ENCODE measurements around the gene WWP2. TPM values are rescaled to one million over a fixed set of nuclear protein-coding genes. Genes with fewer than 3 reads are reported as not detected.

The WWP2 gene
- total RNA-seq, 1 experiment from 2014 or later: 22.8 TPM

GRCh38 chr16:69926241-69926640 is 164.1 kb downstream of the WWP2 start:
- BruUV-seq (replicated peaks): no TSS peak
- no peaks in the 10 kb centered on the region for H3K27me3 ChIP-seq (ENCODE audit: control insufficient read depth, insufficient read depth, low read length)
- no peak overlapping the region for H3K27ac ChIP-seq (ENCODE audit: low read length)
- in situ Hi-C loops (cut with HindIII; ENCODE audit: low pct_unique_long_range_greater_than_20kb, low sequenced_read_pairs): no loop called here
- DNase-seq (ENCODE audit: low read depth, low spot score) (no peak), ATAC-seq (no peak)
- H3K36me3 ChIP-seq (ENCODE audit: control insufficient read depth, insufficient read depth, low read length): no peaks in the 10 kb centered on the region
- CTCF ChIA-PET: no interaction called here
- POLR2A ChIA-PET: no interaction called here
- H3K9me3 ChIP-seq (ENCODE audit: control insufficient read depth, insufficient read depth, low read depth, low read length): no peaks in the 10 kb centered on the region
- intact Hi-C loops (cut with micrococcal nuclease; ENCODE audit: unreplicated experiment): loop anchor here (5.0 kb wide), 1 partner anchor 129 kb away; no protein-coding TSS in a partner anchor
- no peak for TF ChIP-seq TCF7L2 (IDR thresholded peaks at IDR 0.05; ENCODE audit: low read depth, low read length)
- no peak for TF ChIP-seq CTCF (IDR thresholded peaks at IDR 0.05)
- TF ChIP-seq REST (IDR thresholded peaks at IDR 0.05; ENCODE audit: insufficient read depth in 1 of 2, low read depth in 2 of 2, low read length in 1 of 2): no peak
- no peak for TF ChIP-seq SIN3A (IDR thresholded peaks at IDR 0.05; ENCODE audit: borderline replicate concordance, insufficient read depth, low read depth, low read length)
- TF ChIP-seq POLR2AphosphoS5 (IDR thresholded peaks at IDR 0.05; ENCODE audit: low read depth, low read length): no peak
- no peaks in the 10 kb centered on the region for H3K4me1 ChIP-seq (ENCODE audit: control insufficient read depth, insufficient read depth, low read length)
- H3K4me3 ChIP-seq (ENCODE audit: low read depth in 2 of 2, low read length in 2 of 2): no peak overlapping the region

GRCh38 chr16:69927056-69927757 is 165.1 kb downstream of the WWP2 start:
- ATAC-seq (no peak), DNase-seq (ENCODE audit: low read depth, low spot score) (no peak)
- no peak overlapping the region for H3K4me3 ChIP-seq (ENCODE audit: low read depth in 2 of 2, low read length in 2 of 2)
- H3K4me1 ChIP-seq (ENCODE audit: control insufficient read depth, insufficient read depth, low read length): no peaks in the 10 kb centered on the region
- ChIA-PET CTCF (no interaction called here), POLR2A (no interaction called here)
- in situ Hi-C loops (cut with HindIII; ENCODE audit: low pct_unique_long_range_greater_than_20kb, low sequenced_read_pairs): no loop called here
- no peaks in the 10 kb centered on the region for H3K36me3 ChIP-seq (ENCODE audit: control insufficient read depth, insufficient read depth, low read length)
- intact Hi-C loops (cut with micrococcal nuclease; ENCODE audit: unreplicated experiment): loop anchor here (5.0 kb wide), 1 partner anchor 130 kb away; no protein-coding TSS in a partner anchor
- H3K27me3 ChIP-seq (ENCODE audit: control insufficient read depth, insufficient read depth, low read length): no peaks in the 10 kb centered on the region
- no peak overlapping the region for H3K27ac ChIP-seq (ENCODE audit: low read length)
- BruUV-seq (replicated peaks): no TSS peak
- H3K9me3 ChIP-seq (ENCODE audit: control insufficient read depth, insufficient read depth, low read depth, low read length): no peaks in the 10 kb centered on the region
- TF ChIP-seq SIN3A (IDR thresholded peaks at IDR 0.05; ENCODE audit: borderline replicate concordance, insufficient read depth, low read depth, low read length) (no peak), POLR2AphosphoS5 (IDR thresholded peaks at IDR 0.05; ENCODE audit: low read depth, low read length) (no peak), CTCF (IDR thresholded peaks at IDR 0.05) (no peak), TCF7L2 (IDR thresholded peaks at IDR 0.05; ENCODE audit: low read depth, low read length) (no peak), REST (IDR thresholded peaks at IDR 0.05; ENCODE audit: insufficient read depth in 1 of 2, low read depth in 2 of 2, low read length in 1 of 2) (no peak)
